ENCODE results near the gene OR6Q1.
"Not testable (repeated sequence)": the region's sequence is repeated elsewhere in the genome, so short reads cannot be mapped to it uniquely, and the experiment has no call there.

The OR6Q1 gene

DNA sequence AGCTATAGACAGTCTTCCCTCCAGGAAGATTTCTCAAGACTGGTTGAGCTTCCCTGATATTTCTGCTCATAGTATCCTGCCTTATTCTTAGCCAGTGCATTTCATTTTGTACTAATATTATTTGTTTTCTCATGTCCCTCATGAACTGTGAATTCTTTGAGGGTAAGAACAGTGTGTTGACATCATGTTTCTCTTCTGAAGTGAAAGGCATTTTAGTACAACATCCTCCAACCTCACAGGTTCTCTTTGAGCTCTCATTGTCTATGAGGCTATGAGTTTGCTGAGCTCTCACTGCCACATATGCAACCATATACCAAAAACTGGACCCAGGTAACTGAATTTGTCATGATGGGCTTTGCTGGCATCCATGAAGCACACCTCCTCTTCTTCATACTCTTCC lies at the start of gene OR6Q1:
TSS of gene OR6Q1 (plus strand) at position 301 of the 400 bp plus-strand sequence. CDS start at position 301, 0 bp downstream.
- DNase-seq (ENCODE audit: low read depth in 2 of 2), result no peak

- no peak for DNase-seq (ENCODE audit: low read depth in 2 of 2)
Measured at GRCh38 chr11:57981536-57981935, 49.2 kb upstream of the OR6Q1 start.

- DNase-seq (ENCODE audit: low read depth in 2 of 2), result no peak
Measured at GRCh38 chr11:57982776-57983175, 48.0 kb upstream of the OR6Q1 start.

- no peak for DNase-seq (ENCODE audit: low read depth in 2 of 2)
Measured at GRCh38 chr11:57983191-57983590, 47.6 kb upstream of the OR6Q1 start.

GRCh38 chr11:57999523-57999922 lies 31.2 kb upstream of the OR6Q1 start:
- not testable (repeated sequence) for DNase-seq (ENCODE audit: low read depth in 2 of 2)

- not testable (repeated sequence) for DNase-seq (ENCODE audit: low read depth in 2 of 2)
Measured at GRCh38 chr11:58000021-58000420, 30.7 kb upstream of the OR6Q1 start.

DNA sequence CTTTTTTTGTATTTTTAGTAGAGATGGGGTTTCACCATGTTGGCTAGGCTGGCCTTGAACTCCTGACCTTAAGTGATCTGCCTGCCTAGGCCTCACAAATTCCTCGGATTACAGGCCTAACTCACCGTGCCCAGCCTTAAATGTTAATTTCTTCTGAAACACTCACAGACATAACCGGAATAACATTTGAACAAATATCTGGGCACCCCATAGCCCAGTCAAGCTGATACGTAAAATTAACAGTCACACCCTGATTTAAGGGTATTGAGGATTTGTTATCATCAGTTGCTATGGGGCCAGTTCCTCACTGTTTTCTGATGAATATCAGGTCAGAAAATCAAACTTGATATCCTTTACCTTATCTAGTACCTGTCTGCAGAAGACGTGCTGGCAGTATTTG lies 30.1 kb upstream of the OR6Q1 start:
- no peak for DNase-seq (ENCODE audit: low read depth in 2 of 2)

DNA sequence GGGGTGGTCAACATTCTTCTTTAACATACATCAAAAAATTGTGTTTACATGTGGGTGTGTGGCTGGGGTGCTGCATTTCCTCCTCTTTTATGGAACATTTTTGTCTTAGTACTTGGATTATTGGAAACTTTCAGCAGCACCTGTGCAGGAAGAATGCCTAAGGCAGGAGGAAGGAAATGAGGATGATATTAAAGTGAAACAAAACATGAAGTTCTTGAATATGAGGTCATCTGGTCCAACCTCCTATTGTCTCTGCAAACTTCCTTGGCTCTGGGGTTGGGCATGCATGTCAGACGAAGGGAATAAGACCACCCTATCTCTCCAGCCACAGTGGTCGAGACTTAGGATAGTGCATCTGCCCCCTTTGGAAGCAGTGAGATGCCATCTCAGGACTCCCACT lies 27.7 kb upstream of the OR6Q1 start:
- DNase-seq (ENCODE audit: low read depth in 2 of 2), result no peak

DNA sequence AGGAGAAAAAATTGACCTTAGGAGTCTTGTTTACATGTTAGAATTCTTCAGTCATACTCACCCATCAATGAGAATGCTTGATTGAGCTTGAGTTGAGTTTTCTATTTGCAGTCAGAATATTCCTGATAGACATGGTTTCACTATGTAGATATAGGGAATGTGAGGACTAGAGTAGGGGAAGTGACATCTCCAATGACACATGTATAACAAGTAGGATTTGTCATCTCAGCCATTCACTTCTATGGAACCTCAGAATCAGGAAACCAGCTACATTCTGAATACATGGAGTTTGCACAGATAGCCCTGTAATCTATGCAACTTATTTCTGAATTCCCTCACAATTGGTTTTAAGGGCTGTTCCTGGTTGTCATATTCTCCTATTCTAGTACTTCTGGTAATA lies 27.2 kb upstream of the OR6Q1 start:
- DNase-seq (ENCODE audit: low read depth in 2 of 2), result no peak

DNA sequence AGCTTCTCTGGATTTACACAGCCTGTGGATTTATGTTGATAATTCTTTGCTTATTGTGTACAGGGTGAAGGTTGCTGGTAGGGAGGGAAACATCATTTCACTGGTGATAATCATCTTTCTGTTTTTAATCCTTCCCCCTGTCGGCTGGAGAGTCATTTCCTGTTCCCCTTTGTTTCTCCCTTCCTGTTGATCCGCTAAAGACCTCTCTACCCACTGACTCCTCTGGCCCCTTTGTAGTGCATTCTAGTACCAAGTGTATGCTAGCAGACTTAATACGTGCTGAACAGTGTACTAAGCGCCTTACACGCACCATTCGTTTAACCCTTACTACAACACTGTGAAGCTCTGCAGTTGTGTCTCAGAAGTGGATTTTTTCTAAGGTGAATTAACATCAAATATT lies 26.1 kb upstream of the OR6Q1 start:
- no peak for DNase-seq (ENCODE audit: low read depth in 2 of 2)

DNA sequence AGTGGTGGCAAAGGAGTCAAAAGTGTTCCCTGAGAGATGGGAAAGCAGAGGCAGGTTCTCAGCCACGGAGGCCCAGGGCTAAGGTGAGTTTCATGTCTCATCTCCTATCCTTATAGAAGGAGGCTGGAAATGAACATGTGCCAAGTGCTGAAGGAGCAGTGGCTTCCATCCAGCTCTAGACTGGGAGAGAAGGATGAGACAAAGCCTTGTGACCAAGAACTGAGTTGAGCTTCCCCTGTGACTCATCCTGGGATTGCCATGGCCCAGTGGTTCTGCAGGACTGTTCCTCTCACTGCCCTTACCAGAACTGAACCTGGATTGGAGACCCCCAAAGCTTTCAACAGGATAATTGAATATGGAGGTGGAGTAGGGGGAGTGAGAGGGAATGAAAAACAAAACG lies 23.8 kb upstream of the OR6Q1 start:
- DNase-seq (ENCODE audit: low read depth in 2 of 2), result no peak

GRCh38 chr11:58011771-58012170 lies 19.0 kb upstream of the OR6Q1 start:
- DNase-seq (ENCODE audit: low read depth in 2 of 2), result no peak

GRCh38 chr11:58023435-58023931 lies 7.3 kb upstream of the OR6Q1 start, which contains the start of gene OR9Q1:
TSS of gene OR9Q1 (plus strand) at chr11:58023881. CDS start at chr11:58179445, 155,564 bp downstream.
- DNase-seq (ENCODE audit: low read depth in 2 of 2), result no peak

GRCh38 chr11:58024601-58025091 lies 6.1 kb upstream of the OR6Q1 start:
- DNase-seq (ENCODE audit: low read depth in 2 of 2), result no peak

- DNase-seq (ENCODE audit: low read depth in 2 of 2), result no peak
Measured at GRCh38 chr11:58027341-58027740, 3.4 kb upstream of the OR6Q1 start.

DNA sequence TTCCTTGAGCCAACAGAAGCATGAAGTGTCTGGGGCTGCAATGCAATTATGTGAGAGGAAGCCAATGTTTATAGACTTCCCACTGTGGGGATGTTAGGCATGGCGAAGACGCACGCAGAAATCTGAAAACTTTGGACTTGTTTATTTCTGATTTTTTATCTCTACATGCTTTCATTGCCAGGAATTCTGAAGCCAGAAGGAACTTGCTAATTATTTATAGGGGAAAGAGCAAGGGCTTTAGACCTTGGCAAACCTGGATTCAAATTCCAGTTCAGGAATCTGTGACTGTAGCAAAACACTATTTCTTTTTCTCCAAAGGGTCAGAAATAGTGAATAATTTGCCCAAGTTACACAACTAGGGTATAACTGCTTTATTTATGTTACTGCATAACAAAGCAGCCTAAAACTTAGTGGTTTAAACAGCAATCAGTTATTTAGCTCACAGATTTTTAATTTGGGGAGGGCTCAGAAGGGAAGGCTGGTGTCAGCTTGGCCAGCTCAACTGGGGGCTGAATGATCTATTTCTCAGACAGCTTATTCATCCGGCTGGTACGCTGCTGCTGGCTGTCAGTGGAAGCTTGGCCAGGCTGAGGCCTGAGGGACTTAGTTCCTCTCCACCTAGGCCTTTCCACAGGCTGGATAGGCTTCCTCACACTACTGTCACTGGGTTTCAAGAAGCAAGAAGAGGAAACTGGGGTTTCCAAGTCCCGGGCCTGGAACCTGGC lies 1.9 kb upstream of the OR6Q1 start:
- DNase-seq (ENCODE audit: low read depth in 2 of 2), result no peak

GRCh38 chr11:58034471-58034870 lies 3.7 kb downstream of the OR6Q1 start:
- DNase-seq (ENCODE audit: low read depth in 2 of 2), result no peak

DNA sequence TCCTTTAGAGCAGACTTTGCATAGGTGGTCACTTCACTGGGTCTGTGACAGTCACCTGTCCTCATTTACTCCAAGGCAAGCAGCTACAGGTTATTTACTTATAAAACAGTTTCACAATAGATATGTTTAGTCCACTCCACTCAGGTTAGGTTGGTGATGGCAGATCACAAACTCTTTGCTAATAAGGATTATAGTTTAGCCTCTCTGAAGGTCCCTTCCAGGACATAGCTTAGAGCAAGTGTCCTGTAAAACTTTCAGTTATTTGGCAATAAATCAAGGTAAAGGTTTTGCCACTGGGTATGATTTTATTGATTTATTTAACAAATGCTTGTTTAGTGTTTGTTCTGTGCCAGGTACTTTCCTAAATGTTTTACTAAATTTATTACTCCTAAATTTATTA lies 8.8 kb downstream of the OR6Q1 start:
- DNase-seq (ENCODE audit: low read depth in 2 of 2), result no peak

- DNase-seq (ENCODE audit: low read depth in 2 of 2), result no peak
Measured at GRCh38 chr11:58043379-58043778, 12.6 kb downstream of the OR6Q1 start.

GRCh38 chr11:58046231-58046630 lies 15.5 kb downstream of the OR6Q1 start:
- no peak for DNase-seq (ENCODE audit: low read depth in 2 of 2)

- no peak for DNase-seq (ENCODE audit: low read depth in 2 of 2)
Measured at GRCh38 chr11:58047818-58048217, 17.1 kb downstream of the OR6Q1 start.

GRCh38 chr11:58055806-58056401 lies 25.2 kb downstream of the OR6Q1 start:
- DNase-seq (ENCODE audit: low read depth in 2 of 2), result no peak

DNA sequence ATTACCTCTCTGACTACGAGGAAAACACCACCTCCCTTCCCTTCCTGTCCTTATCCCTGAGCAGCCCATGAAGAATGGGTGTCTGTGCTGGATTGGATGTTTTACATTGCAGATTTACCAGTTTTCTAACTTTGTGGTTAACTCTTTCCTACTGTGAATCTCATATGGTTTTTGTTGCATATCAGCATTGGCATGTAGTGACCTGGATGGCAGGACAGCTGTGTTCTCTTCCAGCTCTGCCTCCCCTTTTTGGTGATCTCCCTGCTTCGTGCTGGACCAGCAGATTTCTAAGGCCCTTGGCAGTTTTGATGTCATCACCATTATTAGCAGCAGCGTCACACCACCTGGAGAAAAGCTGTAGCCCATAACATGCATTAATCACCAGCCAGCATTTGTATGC lies 26.7 kb downstream of the OR6Q1 start:
- DNase-seq (ENCODE audit: low read depth in 2 of 2), result no peak

All from stimulated activated CD8-positive, alpha-beta memory T cell treated with anti-CD3 and anti-CD28 coated beads, Interleukin-2, amount 100 ng/mL, for 1 hour (primary cell).